ENCODE data around the gene ADI1.

Gene ADI1

GRCh38 chr2:3461801-3462492, 57.4 kb downstream of the ADI1 start:
- H2BK5ac ChIP-seq (ENCODE audit: low read length) = no peak overlapping the region
- peaks cover 0 to 2% of the 10 kb centered on the region in 2 donors for H3K9me3 ChIP-seq (replicated peaks in 1 of 2; ENCODE audit: control insufficient read depth in 2 of 2, insufficient read depth in 1 of 2, low read depth in 1 of 2, low read length in 2 of 2)
- no peak overlapping the region for H2BK120ac ChIP-seq (ENCODE audit: low read depth, low read length)
- H3K4me2 ChIP-seq (ENCODE audit: insufficient read depth, low read length, poor library complexity, severe bottlenecking) = no peak overlapping the region
- H4K8ac ChIP-seq (ENCODE audit: low read depth, low read length) = no peak overlapping the region
- DNase-seq (ENCODE audit: low spot score) = peak; percentile 48
- no peak overlapping the region for H2BK12ac ChIP-seq (ENCODE audit: low read length)
- H4K91ac ChIP-seq (ENCODE audit: low read depth, low read length, poor library complexity) = no peak overlapping the region
- H3K9ac ChIP-seq (ENCODE audit: low read depth, low read length, poor library complexity) = no peak overlapping the region
- peaks cover 19 to 67% of the 10 kb centered on the region in 2 donors for H3K36me3 ChIP-seq (replicated peaks in 1 of 2; ENCODE audit: control insufficient read depth in 2 of 2, insufficient read depth in 2 of 2, low read length in 2 of 2)
- peaks cover 0 to 11% of the 10 kb centered on the region in 2 donors for H3K4me1 ChIP-seq (ENCODE audit: control insufficient read depth in 2 of 2, insufficient read depth in 1 of 2, low read depth in 1 of 2, low read length in 2 of 2)
- H2AFZ ChIP-seq (ENCODE audit: low read length) = no peak overlapping the region
- H3K27me3 ChIP-seq (ENCODE audit: control insufficient read depth in 3 of 3, insufficient read depth in 3 of 3, low read depth in 1 of 3, low read length in 3 of 3) = no peaks in the 10 kb centered on the region
- no peaks in the 10 kb centered on the region for H3K79me1 ChIP-seq (ENCODE audit: low read depth, low read length)
- no peak overlapping the region for H2BK15ac ChIP-seq (ENCODE audit: low read length)
- H3K14ac ChIP-seq (ENCODE audit: low read length) = no peak overlapping the region
- WGBS, 2 donors (ENCODE audit: extremely low coverage in 2 of 2, insufficient read length in 2 of 2, insufficient replicate concordance in 1 of 2) = no CpG with 5 or more reads among the region's 12 CpGs
- no peak overlapping the region for H3K23ac ChIP-seq (ENCODE audit: low read depth, low read length, poor library complexity)
- no peak overlapping the region for H3K27ac ChIP-seq (replicated peaks; ENCODE audit: low read length)
- H3K4me3 ChIP-seq (ENCODE audit: low read length in 2 of 2) = no peak overlapping the region
- peak overlapping the region; percentile 67 for H3K18ac ChIP-seq (ENCODE audit: low read length)
- H2AK5ac ChIP-seq (ENCODE audit: low read depth, low read length) = no peak overlapping the region
- no peak overlapping the region for H3K4ac ChIP-seq (ENCODE audit: low read length)

GRCh38 chr2:3460831-3461800, 58.2 kb downstream of the ADI1 start:
- H3K79me1 ChIP-seq (ENCODE audit: low read depth, low read length) = no peaks in the 10 kb centered on the region
- peak overlapping the region; percentile 38 for H2AK5ac ChIP-seq (ENCODE audit: low read depth, low read length)
- no peaks in the 10 kb centered on the region for H3K27me3 ChIP-seq (ENCODE audit: control insufficient read depth in 3 of 3, insufficient read depth in 3 of 3, low read depth in 1 of 3, low read length in 3 of 3)
- H3K4ac ChIP-seq (ENCODE audit: low read length) = no peak overlapping the region
- no peak overlapping the region for H4K91ac ChIP-seq (ENCODE audit: low read depth, low read length, poor library complexity)
- peak overlapping the region; percentile 63 for H3K14ac ChIP-seq (ENCODE audit: low read length)
- no peak overlapping the region for H2BK5ac ChIP-seq (ENCODE audit: low read length)
- peaks cover 0 to 9% of the 10 kb centered on the region in 2 donors for H3K4me1 ChIP-seq (ENCODE audit: control insufficient read depth in 2 of 2, insufficient read depth in 1 of 2, low read depth in 1 of 2, low read length in 2 of 2)
- peaks cover 15 to 67% of the 10 kb centered on the region in 2 donors for H3K36me3 ChIP-seq (replicated peaks in 1 of 2; ENCODE audit: control insufficient read depth in 2 of 2, insufficient read depth in 2 of 2, low read length in 2 of 2)
- H3K4me2 ChIP-seq (ENCODE audit: insufficient read depth, low read length, poor library complexity, severe bottlenecking) = no peak overlapping the region
- H3K9me3 ChIP-seq (replicated peaks in 1 of 2; ENCODE audit: control insufficient read depth in 2 of 2, insufficient read depth in 1 of 2, low read depth in 1 of 2, low read length in 2 of 2) = peaks cover 0 to 2% of the 10 kb centered on the region in 2 donors
- no peak overlapping the region for H3K4me3 ChIP-seq (ENCODE audit: low read length in 2 of 2)
- no peak overlapping the region for H2BK120ac ChIP-seq (ENCODE audit: low read depth, low read length)
- H2BK15ac ChIP-seq (ENCODE audit: low read length) = no peak overlapping the region
- no peak for DNase-seq (ENCODE audit: low spot score)
- no peak overlapping the region for H2BK12ac ChIP-seq (ENCODE audit: low read length)
- WGBS, 2 donors (ENCODE audit: extremely low coverage in 2 of 2, insufficient read length in 2 of 2, insufficient replicate concordance in 1 of 2) = no CpG with 5 or more reads among the region's 38 CpGs
- H3K18ac ChIP-seq (ENCODE audit: low read length) = peak overlapping the region; percentile 21
- no peak overlapping the region for H3K27ac ChIP-seq (replicated peaks; ENCODE audit: low read length)
- H3K23ac ChIP-seq (ENCODE audit: low read depth, low read length, poor library complexity) = no peak overlapping the region
- H2AFZ ChIP-seq (ENCODE audit: low read length) = no peak overlapping the region
- H3K9ac ChIP-seq (ENCODE audit: low read depth, low read length, poor library complexity) = peak overlapping the region; percentile 30
- H4K8ac ChIP-seq (ENCODE audit: low read depth, low read length) = no peak overlapping the region

GRCh38 chr2:3460156-3460555, 59.2 kb downstream of the ADI1 start:
- H4K8ac ChIP-seq (ENCODE audit: low read depth, low read length) = no peak overlapping the region
- no peak overlapping the region for H2BK12ac ChIP-seq (ENCODE audit: low read length)
- H3K23ac ChIP-seq (ENCODE audit: low read depth, low read length, poor library complexity) = no peak overlapping the region
- H3K4me3 ChIP-seq (ENCODE audit: low read length in 2 of 2) = no peak overlapping the region
- H3K4ac ChIP-seq (ENCODE audit: low read length) = no peak overlapping the region
- H3K18ac ChIP-seq (ENCODE audit: low read length) = no peak overlapping the region
- H3K9ac ChIP-seq (ENCODE audit: low read depth, low read length, poor library complexity) = no peak overlapping the region
- H3K14ac ChIP-seq (ENCODE audit: low read length) = no peak overlapping the region
- no peak overlapping the region for H2BK120ac ChIP-seq (ENCODE audit: low read depth, low read length)
- DNase-seq (ENCODE audit: low spot score) = no peak
- no peaks in the 10 kb centered on the region for H3K79me1 ChIP-seq (ENCODE audit: low read depth, low read length)
- no peak overlapping the region for H2AFZ ChIP-seq (ENCODE audit: low read length)
- H3K9me3 ChIP-seq (replicated peaks in 1 of 2; ENCODE audit: control insufficient read depth in 2 of 2, insufficient read depth in 1 of 2, low read depth in 1 of 2, low read length in 2 of 2) = peaks cover 0 to 2% of the 10 kb centered on the region in 2 donors
- peaks cover 0 to 8% of the 10 kb centered on the region in 2 donors for H3K4me1 ChIP-seq (ENCODE audit: control insufficient read depth in 2 of 2, insufficient read depth in 1 of 2, low read depth in 1 of 2, low read length in 2 of 2)
- H3K27me3 ChIP-seq (ENCODE audit: control insufficient read depth in 3 of 3, insufficient read depth in 3 of 3, low read depth in 1 of 3, low read length in 3 of 3) = no peaks in the 10 kb centered on the region
- no peak overlapping the region for H3K27ac ChIP-seq (replicated peaks; ENCODE audit: low read length)
- H4K91ac ChIP-seq (ENCODE audit: low read depth, low read length, poor library complexity) = no peak overlapping the region
- H3K36me3 ChIP-seq (replicated peaks in 1 of 2; ENCODE audit: control insufficient read depth in 2 of 2, insufficient read depth in 2 of 2, low read length in 2 of 2) = peaks cover 16 to 59% of the 10 kb centered on the region in 2 donors
- H3K4me2 ChIP-seq (ENCODE audit: insufficient read depth, low read length, poor library complexity, severe bottlenecking) = no peak overlapping the region
- H2BK15ac ChIP-seq (ENCODE audit: low read length) = no peak overlapping the region
- no peak overlapping the region for H2BK5ac ChIP-seq (ENCODE audit: low read length)
- no CpG with 5 or more reads among the region's 11 CpGs for WGBS, 2 donors (ENCODE audit: extremely low coverage in 2 of 2, insufficient read length in 2 of 2, insufficient replicate concordance in 1 of 2)
- H2AK5ac ChIP-seq (ENCODE audit: low read depth, low read length) = no peak overlapping the region

Data from neuronal stem cell (in vitro differentiated cells).